CMK (cell line): ENCODE results near the gene WDR82.

ENCODE experiments used
- DNase-seq: peaks from one replicate; pipeline ENCODE4 v3.0.0-alpha.2; 2010; ENCODE audit warnings: low read depth

WDR82 gene

DNA sequence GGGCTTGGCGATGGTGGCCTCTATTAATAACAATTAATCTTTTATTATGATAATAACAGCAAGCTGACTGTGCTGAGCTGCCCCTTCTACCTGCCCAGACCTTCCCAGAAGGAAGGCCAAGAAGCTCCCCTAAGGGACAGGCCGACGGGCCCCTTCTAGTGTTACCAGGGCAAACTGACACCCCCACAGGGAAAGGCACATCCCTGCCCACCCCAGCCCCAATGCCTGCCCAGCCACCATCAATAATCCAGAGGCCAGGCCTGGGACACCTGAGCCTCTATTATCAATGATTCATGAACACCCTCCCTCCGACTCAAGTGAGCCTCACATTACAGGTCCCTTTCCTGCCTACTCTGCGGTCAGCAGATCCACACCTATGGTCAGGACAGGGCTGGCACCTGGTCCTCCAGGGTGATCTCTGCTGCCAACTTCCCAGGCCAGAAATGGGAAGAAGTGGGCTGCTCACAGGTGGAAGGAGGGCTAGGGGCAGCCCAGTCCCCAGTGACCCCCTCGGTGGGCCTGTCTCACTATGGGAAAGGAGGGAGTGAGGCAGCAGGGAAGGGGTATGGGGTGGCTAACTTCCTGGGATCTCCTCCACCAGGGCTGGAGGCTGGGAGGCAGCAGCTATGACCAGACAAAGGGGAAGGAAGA is 41.3 kb downstream of the WDR82 start:
- DNase-seq = no peak

DNA sequence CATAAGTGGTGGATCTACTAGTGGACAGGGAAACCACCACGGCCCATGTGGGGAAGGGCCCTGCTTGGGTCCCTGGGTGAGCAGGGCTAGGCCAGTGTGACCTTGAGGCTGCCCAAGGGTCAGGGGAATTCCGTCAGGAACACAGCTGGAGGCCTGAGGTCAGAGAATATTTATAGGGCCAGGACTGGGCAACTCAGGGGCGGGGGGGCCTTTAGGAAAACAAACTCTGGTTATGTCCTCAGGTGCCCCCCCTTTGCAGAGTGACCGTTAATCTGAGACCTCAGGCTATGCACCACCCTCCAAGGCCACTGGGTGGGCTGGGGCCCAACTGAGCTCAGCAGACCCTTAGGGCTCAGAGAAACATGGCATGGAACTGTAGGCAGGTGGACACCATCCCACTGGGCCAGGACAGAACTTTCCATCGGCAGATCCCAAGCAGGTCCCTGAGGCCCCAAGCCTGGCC is 42.0 kb downstream of the WDR82 start:
- no peak for DNase-seq

DNA sequence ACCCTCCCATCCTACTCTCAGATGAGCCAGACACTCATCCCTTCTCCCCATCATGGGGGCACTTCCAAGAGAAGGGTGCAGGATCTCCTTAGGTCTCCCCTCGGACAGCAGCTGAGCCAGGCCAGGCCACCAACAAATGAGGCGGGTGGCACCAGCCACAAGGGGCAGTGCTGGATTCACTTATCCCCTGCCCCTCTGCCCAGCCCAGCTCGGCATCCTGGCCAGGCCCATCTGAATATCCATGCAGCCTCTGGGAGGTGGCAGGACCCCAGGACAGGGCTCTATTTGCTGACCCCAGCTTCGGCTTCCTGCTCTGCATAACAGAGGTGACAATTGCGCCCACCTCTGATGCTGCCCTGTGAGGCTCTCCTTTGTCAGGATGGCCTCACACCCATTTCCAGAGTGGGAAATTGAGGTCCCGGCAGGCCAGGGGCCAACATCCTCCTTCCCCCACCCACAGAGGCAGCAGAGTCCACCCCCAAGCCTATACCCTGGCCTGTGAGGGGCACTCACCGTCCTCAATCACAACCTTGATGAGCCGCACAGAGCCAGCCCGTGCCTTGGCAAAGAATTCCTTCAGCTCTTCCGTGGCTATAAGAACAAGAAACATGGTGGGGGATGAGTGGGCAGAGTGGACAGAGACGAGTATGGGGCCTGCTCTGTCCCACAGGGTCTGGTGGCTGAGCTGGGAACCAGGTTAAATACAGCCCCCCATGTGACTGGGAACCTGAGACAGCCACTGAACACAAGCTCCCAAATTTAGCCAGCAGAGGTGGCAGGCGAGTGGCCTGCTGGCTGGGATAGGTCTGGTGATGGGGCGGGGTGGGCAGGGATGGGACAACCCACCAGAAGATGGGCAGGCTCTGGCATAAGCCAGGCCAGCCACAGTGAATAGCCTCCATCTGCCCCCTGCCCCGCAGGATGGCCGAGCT is 43.7 kb downstream of the WDR82 start:
- no peak for DNase-seq

DNA sequence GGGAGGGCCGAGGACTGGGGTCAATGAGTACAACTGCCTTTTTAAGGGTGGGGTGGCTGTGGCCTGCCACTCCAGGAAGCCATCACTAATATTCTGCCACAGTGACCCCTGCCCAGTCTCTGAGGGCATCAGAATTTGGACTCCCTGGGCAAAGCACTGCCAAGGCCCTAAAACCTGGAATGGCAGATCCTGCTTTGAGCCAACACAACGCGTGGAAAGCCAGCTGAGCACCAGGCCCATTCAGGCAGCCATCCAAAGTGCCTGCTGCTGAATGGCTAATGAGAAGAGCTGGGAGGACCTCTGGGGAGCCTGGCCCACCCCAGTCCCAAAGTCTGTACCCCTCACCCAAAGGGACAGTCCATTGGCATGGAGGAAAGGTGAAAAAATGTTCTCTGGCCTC is 44.5 kb downstream of the WDR82 start:
- no peak for DNase-seq

DNA sequence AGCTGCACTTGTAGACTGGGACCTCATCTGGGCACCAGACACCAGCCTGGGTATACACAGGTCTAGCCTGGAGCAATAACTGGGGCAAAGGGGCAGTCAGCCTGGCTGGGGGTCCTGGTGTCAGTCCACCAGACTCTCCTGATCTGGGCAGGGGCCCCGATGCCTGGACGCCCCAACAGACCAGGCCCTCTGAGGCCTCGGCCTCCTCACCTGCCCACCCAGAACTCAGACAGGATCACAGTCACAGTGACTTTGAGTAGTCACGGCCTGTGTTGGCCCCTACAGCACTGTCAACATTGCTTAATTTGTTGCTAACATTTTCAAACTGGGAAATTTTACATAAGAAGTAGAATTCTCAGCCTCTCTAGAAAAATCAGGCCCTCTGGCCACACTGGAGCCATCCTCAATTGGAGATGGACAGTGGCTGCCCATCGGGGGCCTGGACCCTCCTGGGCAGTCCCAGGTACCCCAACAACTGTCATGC is 45.3 kb downstream of the WDR82 start:
- no peak for DNase-seq

DNA sequence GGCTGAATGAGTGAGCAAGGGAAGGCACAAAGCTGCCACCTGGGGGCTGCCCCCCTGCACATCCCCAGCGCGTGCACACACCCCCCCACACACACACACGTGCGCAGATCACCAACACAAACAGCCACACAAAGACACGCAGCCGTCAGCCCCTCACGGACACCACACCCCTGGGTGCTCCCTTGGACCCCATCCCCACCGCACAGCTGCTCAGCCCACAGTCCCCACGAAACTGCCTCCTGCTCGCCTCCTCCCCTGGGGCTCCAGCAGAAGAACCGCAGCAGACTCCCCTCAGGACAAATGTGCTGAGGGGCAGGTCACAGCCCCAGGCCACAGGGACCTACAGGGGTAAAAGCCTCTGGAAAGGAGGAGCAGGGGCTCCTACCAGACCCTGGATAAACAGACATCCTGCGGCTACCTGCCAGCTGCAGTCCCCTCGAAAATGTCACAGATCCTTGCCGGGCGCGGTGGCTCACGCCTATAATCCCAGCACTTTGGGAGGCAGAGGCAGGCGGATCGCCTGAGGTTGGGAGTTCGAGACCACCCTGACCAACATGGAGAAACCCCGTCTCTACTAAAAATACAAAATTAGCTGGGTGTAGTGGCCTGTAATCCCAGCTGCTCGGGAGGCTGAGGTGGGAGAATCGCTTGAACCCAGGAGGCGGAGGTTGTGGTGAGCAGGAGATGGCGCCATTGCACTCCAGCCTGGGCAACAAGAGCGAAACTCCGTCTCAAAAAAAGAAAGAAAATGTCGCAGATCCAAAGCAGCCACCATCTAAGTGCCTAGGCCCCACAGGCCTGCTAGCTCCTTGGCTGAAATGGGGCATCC is 46.0 kb downstream of the WDR82 start:
- DNase-seq = no peak

DNA sequence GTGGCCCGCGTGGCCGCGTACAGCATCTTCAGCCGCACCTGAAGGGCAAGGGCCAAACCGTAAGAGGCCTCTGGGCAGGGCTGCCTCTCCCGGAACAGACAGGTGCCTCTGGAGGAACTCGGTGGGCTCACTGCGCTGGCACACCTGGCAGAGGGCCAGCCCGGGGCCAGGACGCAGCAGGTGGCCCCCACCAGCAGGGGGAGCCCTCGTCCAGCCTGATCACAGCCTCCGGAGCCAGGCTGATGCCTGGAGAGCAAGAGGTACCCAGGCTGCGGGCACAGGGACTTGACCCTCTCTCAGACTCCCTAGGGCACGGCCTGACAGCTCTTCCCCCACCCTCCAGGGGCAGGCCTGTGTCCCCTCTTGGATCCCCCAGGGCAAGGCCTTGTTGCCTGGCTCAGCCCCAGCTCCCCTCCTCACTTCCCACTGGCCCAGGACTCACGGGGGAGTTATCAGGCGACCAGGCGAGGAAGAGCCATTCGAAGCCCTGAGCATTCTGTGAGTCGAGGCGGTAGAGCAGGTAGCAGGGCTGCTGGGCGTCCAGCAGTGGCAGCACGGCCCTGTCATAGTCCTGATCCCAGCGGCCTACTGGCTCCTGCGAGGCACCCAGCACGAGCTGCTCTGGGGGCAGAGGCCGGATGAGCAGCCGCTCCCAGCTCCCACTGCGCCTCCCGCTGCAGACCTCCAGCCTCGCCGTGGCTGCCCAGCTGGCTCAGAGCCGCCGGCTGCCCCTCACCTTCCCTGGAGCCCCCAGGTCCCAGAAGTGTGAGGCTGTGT is 46.8 kb downstream of the WDR82 start:
- DNase-seq = no peak

DNA sequence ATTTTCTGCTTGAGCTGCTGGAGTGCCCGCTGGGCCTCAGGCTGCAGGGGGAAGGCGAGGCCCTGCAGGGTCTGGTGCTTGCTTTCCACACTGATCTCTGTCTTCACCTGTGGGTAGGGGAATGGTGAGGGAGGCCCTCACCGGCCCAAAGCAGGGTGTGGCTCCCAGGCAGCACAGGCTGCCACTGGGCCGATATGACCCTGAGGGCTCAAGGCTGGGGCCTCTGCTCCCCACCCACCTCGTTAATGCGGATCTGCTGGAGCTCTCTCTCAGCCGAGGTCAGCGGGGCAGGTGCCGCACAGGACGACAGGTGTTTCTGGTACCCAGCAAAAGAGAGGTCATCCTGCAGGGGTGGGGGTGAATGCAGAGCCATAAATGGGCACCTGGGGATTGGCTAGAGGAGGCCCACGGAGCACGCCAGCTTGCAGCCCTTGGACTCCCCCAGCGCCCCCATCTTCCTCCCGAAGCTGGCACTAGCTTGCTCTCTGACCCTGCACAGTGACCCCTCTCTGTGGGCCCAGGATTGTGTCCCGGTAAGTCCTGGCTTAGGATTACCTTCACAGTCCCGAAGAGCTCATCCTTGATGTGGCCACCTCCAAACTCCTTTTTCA is 47.5 kb downstream of the WDR82 start:
- no peak for DNase-seq

DNA sequence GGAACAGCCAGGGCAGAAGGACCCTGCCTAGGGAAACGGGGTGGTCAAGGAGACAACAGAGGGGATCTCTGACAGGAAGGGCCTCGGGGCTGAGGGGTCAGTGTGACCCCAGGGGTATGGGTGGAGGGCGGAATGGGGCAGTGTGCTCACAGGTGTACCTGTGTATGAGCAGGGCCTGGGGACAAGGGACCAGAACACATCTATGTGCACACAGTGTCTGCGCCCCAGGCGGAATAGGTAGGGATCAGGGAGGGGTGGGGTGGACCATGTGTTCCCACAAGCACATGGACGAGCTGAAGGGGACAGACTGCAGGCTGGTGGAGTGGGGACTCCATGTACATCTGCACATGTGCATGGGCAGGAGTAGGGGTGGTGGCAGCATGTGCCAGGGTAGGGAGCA is 48.0 kb downstream of the WDR82 start:
- DNase-seq = no peak

DNA sequence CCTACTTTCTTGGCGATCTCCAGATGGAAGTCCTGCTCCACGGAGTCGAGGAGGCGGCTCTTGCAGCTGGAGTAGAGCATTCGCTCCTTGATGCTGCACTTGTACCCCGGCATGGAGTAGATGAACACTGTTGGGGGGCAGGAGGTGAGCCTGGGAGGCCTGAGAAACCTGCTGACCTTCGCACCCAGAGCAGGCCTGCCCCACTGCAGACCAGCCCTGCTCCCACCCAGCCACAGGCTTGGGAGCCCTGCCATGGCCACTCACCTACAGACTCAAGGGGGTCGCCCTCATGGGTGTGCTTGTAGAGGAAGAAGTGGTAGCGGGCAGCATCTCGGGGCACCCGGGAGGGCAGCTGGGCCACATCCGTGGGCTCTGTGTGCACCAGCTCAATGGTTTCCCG is 48.8 kb downstream of the WDR82 start:
- no peak for DNase-seq

DNA sequence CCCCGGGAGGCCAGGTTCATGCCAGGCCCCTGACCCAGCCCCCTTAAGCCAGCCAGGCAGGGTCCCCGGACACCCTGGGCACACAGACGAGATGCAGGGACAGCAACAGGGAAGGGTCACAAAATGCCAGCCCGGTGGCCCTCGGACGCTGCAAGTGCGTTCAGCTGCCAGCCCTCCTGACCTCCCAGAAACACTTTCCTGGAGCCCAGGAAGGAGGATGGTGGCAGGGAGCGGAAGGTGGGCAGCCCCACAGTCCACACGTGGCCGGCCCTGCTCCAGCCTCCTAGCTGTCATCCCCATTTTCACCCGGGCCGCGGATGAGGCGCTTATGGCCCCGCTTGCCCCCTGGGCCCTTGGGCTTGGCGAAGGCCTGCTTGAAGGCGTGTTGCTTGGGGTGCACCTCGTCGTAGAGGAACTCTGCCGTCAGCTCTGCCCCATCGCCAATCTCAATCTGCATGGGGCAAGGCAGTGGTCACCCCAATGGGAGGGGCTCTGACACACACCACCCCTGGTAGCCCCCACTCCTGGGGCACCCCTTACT is 49.6 kb downstream of the WDR82 start:
- no peak for DNase-seq

DNA sequence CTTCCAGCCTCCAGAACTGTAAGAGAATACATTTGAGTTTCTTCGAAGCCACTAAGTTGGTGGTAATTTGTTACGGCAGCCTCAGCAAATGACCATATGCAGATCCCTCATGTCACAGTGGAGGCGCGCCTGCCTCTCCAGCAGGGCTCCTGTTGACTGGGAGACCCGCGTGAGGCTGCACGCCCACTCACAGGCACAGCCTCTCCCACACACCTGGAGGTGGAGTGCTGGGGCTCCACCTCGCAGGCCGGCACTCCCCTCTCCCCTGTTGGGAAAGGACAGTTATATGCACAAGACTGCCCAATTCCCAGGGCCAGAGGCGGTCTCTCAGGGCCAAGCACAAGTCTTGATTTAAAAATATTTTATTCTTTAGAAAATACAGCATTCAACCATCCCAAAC is 50.2 kb downstream of the WDR82 start:
- no peak for DNase-seq

DNA sequence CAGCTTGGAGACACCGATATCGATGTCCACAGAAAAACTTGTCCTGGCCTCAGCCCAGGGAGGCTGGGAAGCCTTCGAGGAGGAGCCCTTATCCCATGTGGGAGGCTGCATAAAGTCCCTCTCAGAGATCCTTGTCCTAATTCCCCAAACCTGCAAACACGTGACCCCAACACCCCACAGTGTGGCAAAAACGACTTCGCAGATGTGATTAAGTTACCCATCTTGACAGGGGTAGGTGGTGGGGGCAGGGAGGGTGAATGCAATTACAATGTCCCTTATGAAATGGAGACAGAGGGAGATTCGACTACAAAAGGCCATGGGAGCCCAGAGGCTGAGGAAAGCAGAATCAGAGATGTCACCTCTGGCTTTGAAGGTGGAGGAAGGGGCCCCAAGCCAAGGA is 50.7 kb downstream of the WDR82 start:
- DNase-seq = no peak

DNA sequence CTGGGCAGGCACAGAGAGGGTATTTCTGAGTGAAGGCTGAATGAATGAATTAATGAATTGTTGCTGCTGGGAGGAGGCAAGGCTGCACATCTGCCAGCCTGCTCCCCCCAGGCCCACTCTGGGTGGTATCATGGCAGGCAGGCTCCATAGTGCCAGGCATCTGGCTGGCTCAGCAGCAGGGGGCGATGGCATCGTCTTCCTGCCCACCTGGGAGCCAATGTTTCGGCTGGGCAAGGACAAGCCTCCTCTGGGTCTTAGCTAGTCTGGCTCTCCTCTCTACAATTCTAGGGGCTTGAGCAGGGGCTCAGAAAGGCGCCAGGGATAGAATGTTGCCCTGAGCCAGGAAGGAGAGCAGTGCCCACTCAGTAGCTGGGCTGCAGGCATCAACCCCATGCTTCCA is 51.3 kb downstream of the WDR82 start:
- DNase-seq = no peak

DNA sequence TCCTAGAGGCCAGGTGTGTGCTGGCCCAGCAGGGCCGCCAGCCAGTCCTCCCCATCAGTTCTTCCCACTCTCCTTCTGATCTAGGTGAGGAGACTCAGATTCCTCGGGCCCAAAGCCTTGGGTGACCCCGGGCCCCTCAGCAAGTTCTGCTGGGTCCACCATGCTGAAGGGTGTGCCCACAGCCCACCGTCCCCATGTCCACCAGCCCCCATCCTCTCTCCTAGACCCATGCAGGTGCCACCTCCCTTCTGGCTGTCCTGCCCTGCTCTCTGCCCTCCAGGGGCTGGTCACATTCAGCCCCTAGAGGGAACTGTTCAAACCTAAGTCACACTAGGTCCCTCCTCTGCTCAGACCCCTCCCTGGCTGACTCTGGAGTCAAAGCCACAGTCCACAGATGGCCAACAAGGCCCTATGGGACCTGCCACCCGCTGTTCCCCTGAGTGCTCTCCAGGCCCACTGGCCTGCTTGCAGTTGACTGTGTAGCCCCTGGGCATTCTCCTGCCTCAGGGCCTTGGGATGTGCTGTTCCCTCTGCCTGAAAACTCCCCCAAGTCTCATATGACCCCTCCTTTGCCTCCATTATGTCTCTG is 52.1 kb downstream of the WDR82 start:
- no peak for DNase-seq

DNA sequence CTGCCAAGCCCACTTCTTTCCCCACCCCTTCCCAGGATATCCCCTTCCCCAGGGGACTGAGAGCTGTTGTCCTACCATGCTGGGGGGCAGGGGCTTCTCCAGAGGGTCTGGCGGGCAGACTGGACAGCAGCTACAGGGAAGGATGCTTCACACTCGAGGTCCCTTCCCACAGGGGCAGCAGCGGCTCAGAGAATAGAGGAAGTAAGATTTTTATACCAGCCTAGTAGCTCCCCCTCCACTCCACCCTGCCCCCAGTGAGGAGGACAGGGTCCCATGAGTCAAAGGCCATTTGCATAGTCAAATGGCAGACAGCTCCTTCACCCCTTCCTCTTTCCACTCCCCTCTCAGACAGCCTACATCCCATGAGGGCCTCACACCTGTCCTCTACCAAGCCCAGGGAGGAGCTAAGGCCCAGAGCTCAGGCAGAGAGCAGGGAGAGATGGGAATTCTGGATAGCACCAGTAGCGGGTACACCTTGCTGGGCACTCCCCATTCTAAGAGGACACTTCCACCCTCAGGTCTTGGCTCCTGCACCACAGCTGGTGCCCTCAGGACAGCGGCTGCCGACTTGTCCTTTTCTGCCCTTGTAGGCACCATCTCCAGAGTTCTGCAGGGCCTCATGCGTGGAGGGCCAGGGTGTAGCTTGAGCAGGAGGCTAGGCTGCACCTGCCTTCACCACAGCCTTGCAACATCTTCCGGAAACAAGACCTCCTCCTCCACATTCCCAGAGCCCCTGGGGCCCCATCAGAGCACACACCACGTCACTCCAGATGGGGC is 52.8 kb downstream of the WDR82 start, which contains the start of gene TLR9:
TSS of gene TLR9 (minus strand) at position 194 of the 777 bp plus-strand sequence. CDS start at position 78, 116 bp downstream.
- no peak for DNase-seq

DNA sequence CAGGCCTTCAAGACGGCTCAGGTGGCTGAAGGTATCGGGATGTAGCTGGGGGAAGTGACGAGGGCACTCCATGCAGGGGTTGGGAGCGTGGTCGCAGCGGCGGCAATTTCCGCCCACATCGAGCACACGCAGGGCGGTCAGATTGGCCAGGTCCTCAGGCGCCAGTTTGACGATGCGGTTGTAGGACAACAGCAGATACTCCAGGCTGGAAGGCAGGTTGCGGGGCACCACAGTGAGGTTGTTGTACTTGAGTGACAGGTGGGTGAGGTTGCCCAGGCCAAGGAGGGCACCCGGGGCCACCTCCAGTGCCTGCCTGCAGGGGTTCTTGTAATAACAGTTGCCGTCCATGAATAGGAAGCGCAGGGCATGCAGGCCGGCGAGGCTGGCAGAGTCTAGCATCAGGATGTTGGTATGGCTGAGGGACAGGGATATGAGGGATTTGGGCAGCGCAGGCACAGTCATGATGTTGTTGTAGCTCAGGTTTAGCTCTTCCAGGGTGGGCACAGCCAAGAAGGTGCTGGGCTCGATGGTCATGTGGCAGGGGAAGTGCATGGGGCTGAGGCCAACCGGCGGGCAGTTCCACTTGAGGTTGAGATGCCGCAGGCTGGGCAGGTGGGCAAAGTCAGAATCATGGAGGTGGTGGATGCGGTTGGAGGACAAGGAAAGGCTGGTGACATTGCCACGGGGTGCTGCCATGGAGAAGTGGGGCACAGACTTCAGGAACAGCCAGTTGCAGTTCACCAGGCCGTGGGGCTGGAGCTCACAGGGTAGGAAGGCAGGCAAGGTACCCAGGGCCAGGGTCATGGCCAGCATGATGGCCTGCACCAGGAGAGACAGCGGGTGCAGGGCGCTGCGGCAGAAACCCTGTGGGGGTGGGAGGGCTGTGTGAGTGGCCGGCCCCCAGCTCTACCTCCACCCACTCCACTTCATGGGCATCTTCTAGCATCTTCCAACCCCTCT is 54.7 kb downstream of the WDR82 start:
- DNase-seq = no peak
